GM12874 (cell line): ENCODE results near the gene GFRA1.

ENCODE experiments used
- TF ChIP-seq, protein P1 (sequence below): IDR thresholded peaks from 2 replicates; pipeline ENCODE4 v1.5.1; 2011; ENCODE audit warnings: low read depth, mild to moderate bottlenecking, control low read depth, low read length, moderate library complexity; ENCODE audit not compliant: insufficient read depth

The GFRA1 gene

GRCh38 chr10:116270126-116270770, 2.8 kb downstream of the GFRA1 start:
- TF ChIP-seq, protein P1, sequence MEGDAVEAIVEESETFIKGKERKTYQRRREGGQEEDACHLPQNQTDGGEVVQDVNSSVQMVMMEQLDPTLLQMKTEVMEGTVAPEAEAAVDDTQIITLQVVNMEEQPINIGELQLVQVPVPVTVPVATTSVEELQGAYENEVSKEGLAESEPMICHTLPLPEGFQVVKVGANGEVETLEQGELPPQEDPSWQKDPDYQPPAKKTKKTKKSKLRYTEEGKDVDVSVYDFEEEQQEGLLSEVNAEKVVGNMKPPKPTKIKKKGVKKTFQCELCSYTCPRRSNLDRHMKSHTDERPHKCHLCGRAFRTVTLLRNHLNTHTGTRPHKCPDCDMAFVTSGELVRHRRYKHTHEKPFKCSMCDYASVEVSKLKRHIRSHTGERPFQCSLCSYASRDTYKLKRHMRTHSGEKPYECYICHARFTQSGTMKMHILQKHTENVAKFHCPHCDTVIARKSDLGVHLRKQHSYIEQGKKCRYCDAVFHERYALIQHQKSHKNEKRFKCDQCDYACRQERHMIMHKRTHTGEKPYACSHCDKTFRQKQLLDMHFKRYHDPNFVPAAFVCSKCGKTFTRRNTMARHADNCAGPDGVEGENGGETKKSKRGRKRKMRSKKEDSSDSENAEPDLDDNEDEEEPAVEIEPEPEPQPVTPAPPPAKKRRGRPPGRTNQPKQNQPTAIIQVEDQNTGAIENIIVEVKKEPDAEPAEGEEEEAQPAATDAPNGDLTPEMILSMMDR: no peak

- TF ChIP-seq, protein P1: no peak
Observed at GRCh38 chr10:116269619-116270018, 3.4 kb downstream of the GFRA1 start.

DNA sequence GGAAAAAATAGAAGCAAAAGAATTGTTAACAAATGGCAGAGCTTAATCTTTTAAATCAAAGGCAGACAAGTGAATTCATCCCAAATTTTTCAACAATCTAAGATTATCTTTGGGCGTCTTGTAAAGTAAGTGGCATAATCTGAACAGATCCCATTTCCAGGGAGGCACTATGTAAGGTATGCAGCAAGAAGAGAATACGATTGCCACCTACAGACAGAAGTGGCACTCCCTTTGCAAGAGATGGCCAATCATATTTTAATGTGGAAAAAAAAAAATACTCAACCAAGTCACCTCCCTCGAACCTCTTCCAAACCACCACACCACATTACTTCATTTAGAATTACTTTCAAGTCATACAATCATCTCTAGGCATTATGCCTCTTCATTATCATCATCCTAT, 4.0 kb downstream of the GFRA1 start:
- TF ChIP-seq, protein P1: no peak

GRCh38 chr10:116265686-116266085, 7.3 kb downstream of the GFRA1 start:
- TF ChIP-seq, protein P1: no peak

DNA sequence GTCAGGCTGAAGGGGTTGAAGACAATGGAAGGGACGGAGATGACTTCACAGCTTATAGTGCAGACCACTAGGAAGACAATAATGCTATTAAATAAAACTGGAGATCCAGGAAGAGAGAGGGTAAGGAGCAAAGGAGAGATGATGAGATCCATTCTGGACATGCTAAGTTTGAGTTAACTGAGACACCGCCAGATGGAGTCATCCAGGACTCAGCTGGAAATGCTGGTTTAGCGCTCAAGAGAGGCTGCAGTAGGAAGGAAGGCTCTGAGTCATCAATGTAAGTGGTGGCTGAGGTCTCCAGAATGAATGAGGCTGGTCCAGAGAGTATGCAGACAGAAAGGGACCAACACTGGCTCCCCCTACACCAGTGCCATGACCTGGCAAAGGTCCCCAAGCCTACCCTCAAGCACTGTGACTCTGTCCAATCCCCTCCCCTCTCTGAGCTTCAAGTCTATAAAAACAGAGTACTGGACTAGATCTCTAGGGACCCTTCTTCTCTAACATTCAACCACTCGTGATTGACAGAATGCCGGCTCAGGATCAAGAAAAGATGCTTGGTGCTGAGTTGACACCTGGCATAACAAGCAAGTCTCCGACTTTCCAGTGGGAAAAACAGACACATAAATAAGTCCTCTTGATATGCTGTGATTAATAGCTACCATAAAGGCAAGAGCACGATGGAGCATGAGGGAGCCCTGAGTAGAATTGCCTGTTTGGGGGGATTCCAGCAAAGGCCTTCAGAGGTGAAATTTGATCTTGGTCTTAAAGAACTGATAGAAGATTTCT, 8.9 kb downstream of the GFRA1 start:
- TF ChIP-seq, protein P1: no peak

DNA sequence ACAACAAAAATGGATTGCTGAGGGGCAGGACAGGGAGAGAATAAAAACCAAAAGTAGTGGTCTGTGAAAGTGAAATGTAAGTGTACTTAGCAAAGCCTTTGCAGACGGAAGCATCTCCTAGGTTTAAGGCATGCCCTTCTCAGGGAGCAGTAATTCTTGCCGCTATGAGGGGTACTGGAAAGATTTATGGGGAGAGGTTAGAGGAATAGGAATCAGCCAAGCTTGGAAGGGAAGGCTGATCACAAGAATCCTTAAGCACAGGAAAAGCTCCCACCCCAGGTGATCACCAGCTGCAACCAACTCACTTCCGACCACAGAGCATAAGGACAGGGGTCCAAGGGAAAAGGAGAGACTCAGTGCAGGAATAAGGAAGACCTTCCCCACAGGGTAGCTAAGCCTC, 10.3 kb downstream of the GFRA1 start:
- TF ChIP-seq, protein P1: no peak

- TF ChIP-seq, protein P1: no peak
Observed at GRCh38 chr10:116260599-116260998, 12.4 kb downstream of the GFRA1 start.
